Measurements from ENCODE around the gene PYY.

PYY gene

GRCh38 chr17:43967251-43967875 lies 13.6 kb upstream of the PYY start:
- TF ChIP-seq TEAD4 (IDR thresholded peaks at IDR 0.05) (no peak), FOXM1 (IDR thresholded peaks at IDR 0.05; ENCODE audit: borderline replicate concordance, low read depth) (no peak), YY1 (IDR thresholded peaks at IDR 0.05; ENCODE audit: low read depth) (no peak), CREB1 (IDR thresholded peaks at IDR 0.05; ENCODE audit: low read depth) (no peak), TAF1 (IDR thresholded peaks at IDR 0.05; ENCODE audit: low read depth) (no peak), CEBPB (IDR thresholded peaks at IDR 0.05) (no peak), TCF12 (IDR thresholded peaks at IDR 0.05; ENCODE audit: low read depth) (no peak), EP300 (IDR thresholded peaks at IDR 0.05; ENCODE audit: borderline replicate concordance) (no peak), NFIC (IDR thresholded peaks at IDR 0.05) (no peak), RAD21 (IDR thresholded peaks at IDR 0.05; ENCODE audit: low read depth) (no peak), MAX (IDR thresholded peaks at IDR 0.05) (no peak), ZBTB7A (IDR thresholded peaks at IDR 0.05; ENCODE audit: low read depth) (no peak), EGR1 (IDR thresholded peaks at IDR 0.05) (no peak)
- TF ChIP-seq, protein P1, sequence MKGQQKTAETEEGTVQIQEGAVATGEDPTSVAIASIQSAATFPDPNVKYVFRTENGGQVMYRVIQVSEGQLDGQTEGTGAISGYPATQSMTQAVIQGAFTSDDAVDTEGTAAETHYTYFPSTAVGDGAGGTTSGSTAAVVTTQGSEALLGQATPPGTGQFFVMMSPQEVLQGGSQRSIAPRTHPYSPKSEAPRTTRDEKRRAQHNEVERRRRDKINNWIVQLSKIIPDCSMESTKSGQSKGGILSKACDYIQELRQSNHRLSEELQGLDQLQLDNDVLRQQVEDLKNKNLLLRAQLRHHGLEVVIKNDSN (IDR thresholded peaks at IDR 0.05) = no peak
- TF ChIP-seq, protein P2, sequence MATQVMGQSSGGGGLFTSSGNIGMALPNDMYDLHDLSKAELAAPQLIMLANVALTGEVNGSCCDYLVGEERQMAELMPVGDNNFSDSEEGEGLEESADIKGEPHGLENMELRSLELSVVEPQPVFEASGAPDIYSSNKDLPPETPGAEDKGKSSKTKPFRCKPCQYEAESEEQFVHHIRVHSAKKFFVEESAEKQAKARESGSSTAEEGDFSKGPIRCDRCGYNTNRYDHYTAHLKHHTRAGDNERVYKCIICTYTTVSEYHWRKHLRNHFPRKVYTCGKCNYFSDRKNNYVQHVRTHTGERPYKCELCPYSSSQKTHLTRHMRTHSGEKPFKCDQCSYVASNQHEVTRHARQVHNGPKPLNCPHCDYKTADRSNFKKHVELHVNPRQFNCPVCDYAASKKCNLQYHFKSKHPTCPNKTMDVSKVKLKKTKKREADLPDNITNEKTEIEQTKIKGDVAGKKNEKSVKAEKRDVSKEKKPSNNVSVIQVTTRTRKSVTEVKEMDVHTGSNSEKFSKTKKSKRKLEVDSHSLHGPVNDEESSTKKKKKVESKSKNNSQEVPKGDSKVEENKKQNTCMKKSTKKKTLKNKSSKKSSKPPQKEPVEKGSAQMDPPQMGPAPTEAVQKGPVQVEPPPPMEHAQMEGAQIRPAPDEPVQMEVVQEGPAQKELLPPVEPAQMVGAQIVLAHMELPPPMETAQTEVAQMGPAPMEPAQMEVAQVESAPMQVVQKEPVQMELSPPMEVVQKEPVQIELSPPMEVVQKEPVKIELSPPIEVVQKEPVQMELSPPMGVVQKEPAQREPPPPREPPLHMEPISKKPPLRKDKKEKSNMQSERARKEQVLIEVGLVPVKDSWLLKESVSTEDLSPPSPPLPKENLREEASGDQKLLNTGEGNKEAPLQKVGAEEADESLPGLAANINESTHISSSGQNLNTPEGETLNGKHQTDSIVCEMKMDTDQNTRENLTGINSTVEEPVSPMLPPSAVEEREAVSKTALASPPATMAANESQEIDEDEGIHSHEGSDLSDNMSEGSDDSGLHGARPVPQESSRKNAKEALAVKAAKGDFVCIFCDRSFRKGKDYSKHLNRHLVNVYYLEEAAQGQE (IDR thresholded peaks at IDR 0.05; ENCODE audit: low read depth) = no peak

DNA sequence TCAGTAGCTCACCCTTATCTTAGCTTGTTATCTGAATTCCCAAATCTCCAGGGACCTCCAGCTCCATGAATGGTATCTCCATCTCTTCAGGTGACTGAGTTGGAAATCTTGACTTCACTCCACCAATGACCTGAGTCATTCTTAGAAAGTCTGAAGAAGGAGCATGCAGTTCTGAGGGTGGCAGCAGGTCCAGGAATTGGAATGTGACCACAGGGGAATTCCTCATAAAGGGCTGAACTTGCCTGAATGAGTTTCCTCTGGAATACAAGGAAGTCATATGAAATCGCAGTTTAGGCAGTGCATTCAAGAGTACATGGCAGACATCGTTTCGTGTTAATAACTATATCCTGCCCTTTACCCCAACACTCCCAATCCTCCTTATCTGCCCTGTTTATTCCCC lies 12.5 kb upstream of the PYY start:
- TF ChIP-seq TCF12 (IDR thresholded peaks at IDR 0.05; ENCODE audit: low read depth) = no peak
- TF ChIP-seq TAF1 (IDR thresholded peaks at IDR 0.05; ENCODE audit: low read depth) = no peak
- TF ChIP-seq CREB1 (IDR thresholded peaks at IDR 0.05; ENCODE audit: low read depth) = no peak
- TF ChIP-seq, protein P1 (IDR thresholded peaks at IDR 0.05) = no peak
- TF ChIP-seq, protein P2 (IDR thresholded peaks at IDR 0.05; ENCODE audit: low read depth) = no peak
- no peak for TF ChIP-seq ZBTB7A (IDR thresholded peaks at IDR 0.05; ENCODE audit: low read depth)
- no peak for TF ChIP-seq FOXM1 (IDR thresholded peaks at IDR 0.05; ENCODE audit: borderline replicate concordance, low read depth)
- TF ChIP-seq NFIC (IDR thresholded peaks at IDR 0.05) = no peak
- no peak for TF ChIP-seq EGR1 (IDR thresholded peaks at IDR 0.05)
- TF ChIP-seq RAD21 (IDR thresholded peaks at IDR 0.05; ENCODE audit: low read depth) = no peak
- no peak for TF ChIP-seq YY1 (IDR thresholded peaks at IDR 0.05; ENCODE audit: low read depth)
- no peak for TF ChIP-seq EP300 (IDR thresholded peaks at IDR 0.05; ENCODE audit: borderline replicate concordance)

DNA sequence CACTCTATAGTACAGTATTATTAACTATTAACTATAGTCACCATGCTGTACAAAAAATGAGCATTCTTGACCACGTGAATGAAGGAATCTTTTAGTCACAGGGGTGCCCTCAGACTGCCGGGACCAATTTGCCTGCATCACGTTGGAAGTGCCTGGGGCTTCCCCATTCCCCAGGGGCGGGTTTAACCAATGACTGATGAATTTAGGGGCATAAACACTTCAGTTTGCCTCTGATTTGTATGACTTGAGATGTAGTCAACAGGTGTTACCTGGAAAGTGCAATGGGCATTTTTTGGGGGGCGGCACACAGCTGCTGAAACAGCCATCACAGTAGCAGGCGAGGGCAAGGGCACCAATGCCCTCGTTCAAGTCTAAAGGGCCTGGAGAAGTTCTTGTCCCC lies 8.7 kb upstream of the PYY start:
- TF ChIP-seq EP300 (IDR thresholded peaks at IDR 0.05; ENCODE audit: borderline replicate concordance) (no peak), CEBPB (IDR thresholded peaks at IDR 0.05) (no peak), TCF12 (IDR thresholded peaks at IDR 0.05; ENCODE audit: low read depth) (no peak), FOXM1 (IDR thresholded peaks at IDR 0.05; ENCODE audit: borderline replicate concordance, low read depth) (no peak), MAX (IDR thresholded peaks at IDR 0.05) (no peak), RAD21 (IDR thresholded peaks at IDR 0.05; ENCODE audit: low read depth) (no peak), EGR1 (IDR thresholded peaks at IDR 0.05) (no peak), TAF1 (IDR thresholded peaks at IDR 0.05; ENCODE audit: low read depth) (no peak), NFIC (IDR thresholded peaks at IDR 0.05) (no peak), ZBTB7A (IDR thresholded peaks at IDR 0.05; ENCODE audit: low read depth) (no peak), CREB1 (IDR thresholded peaks at IDR 0.05; ENCODE audit: low read depth) (no peak), TEAD4 (IDR thresholded peaks at IDR 0.05) (no peak), YY1 (IDR thresholded peaks at IDR 0.05; ENCODE audit: low read depth) (no peak)
- TF ChIP-seq, protein P2 (IDR thresholded peaks at IDR 0.05; ENCODE audit: low read depth) = no peak
- TF ChIP-seq, protein P1 (IDR thresholded peaks at IDR 0.05) = no peak

Measured in Ishikawa (cell line).